HepG2 (cell line): Measurements from ENCODE around the gene GPR15LG. TPM values are rescaled to one million over a fixed set of nuclear protein-coding genes. Genes with fewer than 3 reads are reported as not detected.

ENCODE experiments used
- BHLHE40 ChIP-seq: IDR thresholded peaks from 2 replicates; pipeline ENCODE4 v1.6.1; 2011; ENCODE audit warnings: low read length, improper control_type of control experiment
- BRCA1 ChIP-seq: sonication (generic); formaldehyde crosslinking; IDR thresholded peaks from 2 replicates; pipeline ENCODE4 v1.4.0; 2020; ENCODE audit warnings: missing genetic modification reagents
- CBX1 ChIP-seq: IDR thresholded peaks from one replicate; pipeline ENCODE4 v1.6.1; 2016; ENCODE audit warnings: antibody characterized with exemption, low read depth
- GTF3A ChIP-seq: sonication (generic); formaldehyde crosslinking; conservative IDR thresholded peaks from 2 replicates; pipeline ENCODE4 v1.4.0; 2020; ENCODE audit warnings: mild to moderate bottlenecking, missing genetic modification reagents
- HNF4G ChIP-seq, 2 experiments: sonication (generic) in 1 of 2; formaldehyde crosslinking in 1 of 2; IDR thresholded peaks; 2 replicates each; pipeline versions ENCODE4 v1.4.0 to v1.6.1; 2011 to 2020; ENCODE audit warnings: borderline replicate concordance in 2 of 2, low read depth in 2 of 2, mild to moderate bottlenecking in 2 of 2, low read length in 1 of 2, missing genetic modification reagents in 1 of 2, moderate library complexity in 1 of 2
- MEIS2 ChIP-seq: sonication (generic); formaldehyde crosslinking; IDR thresholded peaks from 2 replicates; pipeline ENCODE4 v1.9.0; 2021; ENCODE audit warnings: mild to moderate bottlenecking, missing genetic modification reagents
- NFYB ChIP-seq: sonication (generic); formaldehyde crosslinking; IDR thresholded peaks from 2 replicates; pipeline ENCODE4 v1.4.0; 2020; ENCODE audit warnings: missing genetic modification reagents
- PHF21A ChIP-seq: sonication (generic); formaldehyde crosslinking; IDR thresholded peaks from 2 replicates; pipeline ENCODE4 v1.5.0; 2020; ENCODE audit warnings: mild to moderate bottlenecking, missing genetic modification reagents
- SIN3A ChIP-seq: IDR thresholded peaks from 2 replicates; pipeline ENCODE4 v1.6.1; 2011; ENCODE audit warnings: low read depth, mild to moderate bottlenecking, control low read depth, low read length, borderline replicate concordance
- XBP1 ChIP-seq: sonication (generic); formaldehyde crosslinking; IDR thresholded peaks from 2 replicates; pipeline ENCODE4 v1.5.0; 2020; ENCODE audit warnings: missing genetic modification reagents
- ZBTB7A ChIP-seq: sonication (generic); formaldehyde crosslinking; IDR thresholded peaks from 2 replicates; pipeline ENCODE4 v1.8.0; 2022; ENCODE audit warnings: mild to moderate bottlenecking, missing genetic modification reagents
- ZFP82 ChIP-seq: sonication (generic); formaldehyde crosslinking; IDR thresholded peaks from 2 replicates; pipeline ENCODE4 v1.5.1; 2020; ENCODE audit warnings: mild to moderate bottlenecking, missing genetic modification reagents, borderline replicate concordance
- ZNF460 ChIP-seq: sonication (generic); formaldehyde crosslinking; IDR thresholded peaks from 2 replicates; pipeline ENCODE4 v1.5.1; 2020; ENCODE audit warnings: missing genetic modification reagents, mild to moderate bottlenecking, borderline replicate concordance
- ZNF567 ChIP-seq: sonication (generic); formaldehyde crosslinking; IDR thresholded peaks from 2 replicates; pipeline ENCODE4 v1.8.1; 2023; ENCODE audit warnings: mild to moderate bottlenecking, missing genetic modification reagents, borderline replicate concordance
- ZNF850 ChIP-seq: sonication (generic); formaldehyde crosslinking; conservative IDR thresholded peaks from 2 replicates; pipeline ENCODE4 v1.9.0; 2021; ENCODE audit warnings: mild to moderate bottlenecking, missing genetic modification reagents
- polyA plus RNA-seq, 8 experiments: library from polyadenylated mRNA; depleted of rRNA in 3 of 8; stranded (reverse) in 7 of 8; unstranded in 1 of 8; fragments of >200 nt; fragmentation: Illumina TruSeq in 4 of 8; extraction: Trizol in 4 of 8; gene quantifications; 2 replicates each; pipeline versions ENCODE4 v1.2.1 to v1.2.3, GENCODE V29; 2011 to 2016; ENCODE audit warnings: low read depth in 4 of 8, missing spikeins in 1 of 8, mixed read lengths in 1 of 8; ENCODE audit not compliant: insufficient read depth in 1 of 8
- total RNA-seq, 5 experiments: library from RNA; depleted of rRNA; stranded (reverse); fragments of >200 nt; fragmentation: Illumina TruSeq; extraction: Trizol; gene quantifications; 2 replicates each; pipeline ENCODE4 v1.2.3, GENCODE V29; 2016; ENCODE audit warnings: low read depth in 1 of 5
- TF ChIP-seq, protein P1 (sequence below): IDR thresholded peaks from 2 replicates; pipeline ENCODE4 v1.6.1; 2016; ENCODE audit warnings: low read depth
- TF ChIP-seq, protein P2 (sequence below): sonication (generic); formaldehyde crosslinking; IDR thresholded peaks from 2 replicates; pipeline ENCODE4 v1.8.0; 2022; ENCODE audit warnings: mild to moderate bottlenecking, missing genetic modification reagents
- TF ChIP-seq, protein P3 (sequence below): sonication (generic); formaldehyde crosslinking; IDR thresholded peaks from 2 replicates; pipeline ENCODE4 v1.9.0; 2022; ENCODE audit warnings: low read depth, missing genetic modification reagents
- TF ChIP-seq, protein P4 (sequence below): sonication (generic); formaldehyde crosslinking; IDR thresholded peaks from 2 replicates; pipeline ENCODE4 v1.8.1; 2022; ENCODE audit warnings: mild to moderate bottlenecking, missing genetic modification reagents

The GPR15LG gene
- total and polyA plus RNA-seq, 2 of the 13 experiments (the other 11 are each of a cell fraction or from before 2014, with no cell fraction given) = not detected

DNA sequence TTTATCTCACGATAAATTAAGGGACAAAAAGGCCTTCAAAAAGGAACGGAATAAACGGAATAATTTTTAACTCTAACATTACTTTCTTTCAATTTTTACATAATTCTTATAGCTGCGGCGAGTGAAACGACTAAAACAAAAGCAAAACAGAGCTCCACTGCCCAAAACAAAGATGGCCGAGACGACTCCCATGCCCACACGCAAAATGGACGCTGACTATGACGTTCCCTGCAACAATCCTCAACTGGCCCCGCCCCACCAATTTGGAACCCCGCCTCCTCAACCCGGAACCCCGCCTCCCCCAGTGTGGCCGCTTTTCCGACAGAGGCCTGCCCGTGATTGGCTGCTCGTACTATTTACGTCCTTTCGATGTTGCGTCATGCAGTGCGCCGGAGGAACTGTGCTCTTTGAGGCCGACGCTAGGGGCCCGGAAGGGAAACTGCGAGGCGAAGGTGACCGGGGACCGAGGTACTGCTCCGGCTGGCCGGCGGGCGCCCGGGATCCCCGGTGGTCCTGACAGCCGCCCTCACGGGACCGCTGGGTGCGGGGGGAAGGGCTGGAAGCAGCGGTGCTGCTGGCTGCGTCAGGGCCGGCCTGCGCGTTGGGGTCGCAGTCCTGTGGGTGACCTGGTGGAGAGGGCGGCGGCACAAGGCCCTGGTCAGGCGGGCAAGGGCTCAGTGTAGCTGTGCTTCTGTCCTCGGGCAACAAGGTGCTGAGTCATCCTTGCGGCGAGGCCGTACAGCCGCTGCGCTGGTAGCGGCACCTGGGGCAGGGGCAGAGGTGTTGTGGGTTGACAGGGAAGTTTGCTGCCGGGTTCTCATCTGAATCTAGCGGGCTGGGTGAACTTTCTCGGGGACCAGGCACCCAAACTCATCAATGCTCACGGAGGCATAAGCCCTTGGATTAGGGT, 34.2 kb upstream of the GPR15LG start, which contains the start of gene GHITM (continued):
- TF ChIP-seq HNF4G (IDR thresholded peaks at IDR 0.05; ENCODE audit: borderline replicate concordance, low read depth, low read length) (no peak), HNF4G (CRISPR knock-in tag; IDR thresholded peaks at IDR 0.05; ENCODE audit: borderline replicate concordance, low read depth) (peak; percentile 63; the same call in 1 of the 2 replicates), ZNF850 (0 out of 2 replicates have a peak, but pooled peaks have one; percentile 62), GTF3A (CRISPR knock-in tag) (0 out of 2 replicates have a peak, but pooled peaks have one; percentile 28), PHF21A (CRISPR knock-in tag) (peak; percentile 66; the same call in 1 of the 2 replicates), ZFP82 (CRISPR knock-in tag) (peak; percentile 92; the same call in 1 of the 2 replicates), CBX1 (no peak), BHLHE40 (peak; percentile 29; the same call in 1 of the 2 replicates), ZBTB7A (CRISPR knock-in tag) (no peak), XBP1 (CRISPR knock-in tag) (peak; percentile 61; the same call in 1 of the 2 replicates), NFYB (peak; percentile 89), ZNF567 (CRISPR knock-in tag) (peak; percentile 69; the same call in 1 of the 2 replicates), BRCA1 (CRISPR knock-in tag) (peak; percentile 76; the same call in 1 of the 2 replicates), MEIS2 (CRISPR knock-in tag) (peak; percentile 50; the same call in 1 of the 2 replicates), ZNF460 (CRISPR knock-in tag) (no peak; the same call in 1 of the 2 replicates), SIN3A (0 out of 2 replicates have a peak, but pooled peaks have one; percentile 49)
- TF ChIP-seq, protein P1, sequence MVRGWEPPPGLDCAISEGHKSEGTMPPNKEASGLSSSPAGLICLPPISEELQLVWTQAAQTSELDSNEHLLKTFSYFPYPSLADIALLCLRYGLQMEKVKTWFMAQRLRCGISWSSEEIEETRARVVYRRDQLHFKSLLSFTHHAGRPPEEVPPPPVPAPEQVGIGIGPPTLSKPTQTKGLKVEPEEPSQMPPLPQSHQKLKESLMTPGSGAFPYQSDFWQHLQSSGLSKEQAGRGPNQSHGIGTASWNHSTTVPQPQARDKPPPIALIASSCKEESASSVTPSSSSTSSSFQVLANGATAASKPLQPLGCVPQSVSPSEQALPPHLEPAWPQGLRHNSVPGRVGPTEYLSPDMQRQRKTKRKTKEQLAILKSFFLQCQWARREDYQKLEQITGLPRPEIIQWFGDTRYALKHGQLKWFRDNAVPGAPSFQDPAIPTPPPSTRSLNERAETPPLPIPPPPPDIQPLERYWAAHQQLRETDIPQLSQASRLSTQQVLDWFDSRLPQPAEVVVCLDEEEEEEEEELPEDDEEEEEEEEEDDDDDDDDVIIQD (CRISPR knock-in tag) = peak; percentile 89
- TF ChIP-seq, protein P2, sequence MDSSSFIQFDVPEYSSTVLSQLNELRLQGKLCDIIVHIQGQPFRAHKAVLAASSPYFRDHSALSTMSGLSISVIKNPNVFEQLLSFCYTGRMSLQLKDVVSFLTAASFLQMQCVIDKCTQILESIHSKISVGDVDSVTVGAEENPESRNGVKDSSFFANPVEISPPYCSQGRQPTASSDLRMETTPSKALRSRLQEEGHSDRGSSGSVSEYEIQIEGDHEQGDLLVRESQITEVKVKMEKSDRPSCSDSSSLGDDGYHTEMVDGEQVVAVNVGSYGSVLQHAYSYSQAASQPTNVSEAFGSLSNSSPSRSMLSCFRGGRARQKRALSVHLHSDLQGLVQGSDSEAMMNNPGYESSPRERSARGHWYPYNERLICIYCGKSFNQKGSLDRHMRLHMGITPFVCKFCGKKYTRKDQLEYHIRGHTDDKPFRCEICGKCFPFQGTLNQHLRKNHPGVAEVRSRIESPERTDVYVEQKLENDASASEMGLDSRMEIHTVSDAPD (CRISPR knock-in tag) = peak; percentile 58
- TF ChIP-seq, protein P3, sequence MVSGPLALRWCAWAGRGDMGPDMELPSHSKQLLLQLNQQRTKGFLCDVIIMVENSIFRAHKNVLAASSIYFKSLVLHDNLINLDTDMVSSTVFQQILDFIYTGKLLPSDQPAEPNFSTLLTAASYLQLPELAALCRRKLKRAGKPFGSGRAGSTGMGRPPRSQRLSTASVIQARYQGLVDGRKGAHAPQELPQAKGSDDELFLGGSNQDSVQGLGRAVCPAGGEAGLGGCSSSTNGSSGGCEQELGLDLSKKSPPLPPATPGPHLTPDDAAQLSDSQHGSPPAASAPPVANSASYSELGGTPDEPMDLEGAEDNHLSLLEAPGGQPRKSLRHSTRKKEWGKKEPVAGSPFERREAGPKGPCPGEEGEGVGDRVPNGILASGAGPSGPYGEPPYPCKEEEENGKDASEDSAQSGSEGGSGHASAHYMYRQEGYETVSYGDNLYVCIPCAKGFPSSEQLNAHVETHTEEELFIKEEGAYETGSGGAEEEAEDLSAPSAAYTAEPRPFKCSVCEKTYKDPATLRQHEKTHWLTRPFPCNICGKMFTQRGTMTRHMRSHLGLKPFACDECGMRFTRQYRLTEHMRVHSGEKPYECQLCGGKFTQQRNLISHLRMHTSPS (CRISPR knock-in tag) = peak; percentile 70; the same call in 1 of the 2 replicates
- TF ChIP-seq, protein P4, sequence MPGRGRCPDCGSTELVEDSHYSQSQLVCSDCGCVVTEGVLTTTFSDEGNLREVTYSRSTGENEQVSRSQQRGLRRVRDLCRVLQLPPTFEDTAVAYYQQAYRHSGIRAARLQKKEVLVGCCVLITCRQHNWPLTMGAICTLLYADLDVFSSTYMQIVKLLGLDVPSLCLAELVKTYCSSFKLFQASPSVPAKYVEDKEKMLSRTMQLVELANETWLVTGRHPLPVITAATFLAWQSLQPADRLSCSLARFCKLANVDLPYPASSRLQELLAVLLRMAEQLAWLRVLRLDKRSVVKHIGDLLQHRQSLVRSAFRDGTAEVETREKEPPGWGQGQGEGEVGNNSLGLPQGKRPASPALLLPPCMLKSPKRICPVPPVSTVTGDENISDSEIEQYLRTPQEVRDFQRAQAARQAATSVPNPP (CRISPR knock-in tag) = 0 out of 2 replicates have a peak, but pooled peaks have one; percentile 49
